Immature natural killer cell (primary cell): ENCODE measurements around the gene AUTS2. TPM values are rescaled to one million over a fixed set of nuclear protein-coding genes. Genes with fewer than 3 reads are reported as not detected.

Experiments
- DNase-seq, 3 donors: peaks; one replicate each; pipeline ENCODE4 v3.0.0; 2022; ENCODE audit warnings: mixed read lengths in 1 of 3
- H3K27ac Mint-ChIP-seq, 6 donors: one replicate each; pipeline ENCODE4 v1.8.0; 2020; ENCODE audit warnings: mixed read lengths in 6 of 6, mild to moderate bottlenecking in 5 of 6, inconsistent platforms in 4 of 6, moderate library complexity in 3 of 6
- H3K27me3 Mint-ChIP-seq, 3 donors: one replicate each; pipeline ENCODE4 v1.8.0; 2020 to 2021; ENCODE audit warnings: low read depth in 3 of 3, mild to moderate bottlenecking in 3 of 3, mixed read lengths in 3 of 3, moderate library complexity in 3 of 3, inconsistent platforms in 1 of 3
- H3K36me3 Mint-ChIP-seq, 3 donors: one replicate each; pipeline ENCODE4 v1.8.0; 2020; ENCODE audit warnings: mixed read lengths in 3 of 3, inconsistent platforms in 2 of 3, mild to moderate bottlenecking in 2 of 3
- H3K4me1 Mint-ChIP-seq, 2 donors: one replicate each; pipeline ENCODE4 v1.8.0; 2020; ENCODE audit warnings: inconsistent platforms in 2 of 2, mild to moderate bottlenecking in 2 of 2, mixed read lengths in 2 of 2, moderate library complexity in 1 of 2
- H3K4me3 Mint-ChIP-seq, 5 donors: one replicate each; pipeline ENCODE4 v1.8.0; 2020; ENCODE audit warnings: mild to moderate bottlenecking in 5 of 5, mixed read lengths in 5 of 5, inconsistent platforms in 3 of 5, moderate library complexity in 3 of 5
- H3K9me3 Mint-ChIP-seq, 6 donors: one replicate each; pipeline ENCODE4 v1.8.0; 2020; ENCODE audit warnings: mild to moderate bottlenecking in 6 of 6, mixed read lengths in 6 of 6, inconsistent platforms in 4 of 6, moderate library complexity in 3 of 6
- polyA plus RNA-seq, 3 donors: library from polyadenylated mRNA; unstranded; fragments of 300-500 nt; fragmentation: Illumina TruSeq; gene quantifications; one replicate each; pipeline ENCODE4 v1.2.3, GENCODE V29; 2021

AUTS2 gene
- polyA plus RNA-seq, 3 donors from 2014 or later = 1.9 to 17.6 (median 8.0) TPM

DNA sequence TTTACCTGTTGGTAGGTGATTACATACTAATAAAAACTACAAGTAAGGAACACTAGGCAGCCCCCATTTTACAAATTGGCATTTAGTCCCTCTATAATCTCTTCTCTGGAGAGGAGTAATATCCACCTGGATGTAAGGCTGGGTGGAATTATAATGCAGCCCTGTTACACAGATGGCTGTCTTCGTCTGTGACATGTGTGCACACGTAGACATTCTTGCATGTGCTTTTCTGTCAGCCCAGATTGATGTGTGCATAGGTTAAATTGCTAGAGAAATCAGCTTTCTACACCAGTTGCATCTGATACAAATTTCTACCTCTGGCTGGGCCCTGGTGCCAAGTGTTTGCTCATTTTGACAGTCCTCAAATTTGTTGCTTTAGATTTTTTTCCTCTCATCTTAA is 715.9 kb downstream of the AUTS2 start:
- no peak overlapping the region for H3K27ac Mint-ChIP-seq
- no peak for DNase-seq
- H3K27me3 Mint-ChIP-seq = peaks cover 0 to 7% (median 7%) of the 10 kb centered on the region in 3 donors
- peaks cover 0 to 6% (median 0%) of the 10 kb centered on the region in 3 donors for H3K36me3 Mint-ChIP-seq
- H3K4me3 Mint-ChIP-seq = no peak overlapping the region
- no peaks in the 10 kb centered on the region for H3K9me3 Mint-ChIP-seq
- H3K4me1 Mint-ChIP-seq = peaks cover 28 to 29% of the 10 kb centered on the region in 2 donors

- Mint-ChIP-seq H3K4me3 (no peak overlapping the region), H3K27ac (no peak overlapping the region), H3K9me3 (no peaks in the 10 kb centered on the region), H3K4me1 (peaks cover 16 to 19% of the 10 kb centered on the region in 2 donors), H3K36me3 (peaks cover 0 to 6% (median 0%) of the 10 kb centered on the region in 3 donors), H3K27me3 (peaks cover 0 to 10% (median 6%) of the 10 kb centered on the region in 3 donors)
- DNase-seq = no peak
Measured at GRCh38 chr7:70316745-70317144, 718.5 kb downstream of the AUTS2 start.

GRCh38 chr7:70317356-70317755 is 719.1 kb downstream of the AUTS2 start:
- DNase-seq = no peak
- H3K9me3 Mint-ChIP-seq = no peaks in the 10 kb centered on the region
- H3K4me3 Mint-ChIP-seq = no peak overlapping the region
- peaks cover 0 to 10% (median 6%) of the 10 kb centered on the region in 3 donors for H3K27me3 Mint-ChIP-seq
- no peak overlapping the region for H3K27ac Mint-ChIP-seq
- peaks cover 0 to 6% (median 0%) of the 10 kb centered on the region in 3 donors for H3K36me3 Mint-ChIP-seq
- peaks cover 10 to 13% of the 10 kb centered on the region in 2 donors for H3K4me1 Mint-ChIP-seq

DNA sequence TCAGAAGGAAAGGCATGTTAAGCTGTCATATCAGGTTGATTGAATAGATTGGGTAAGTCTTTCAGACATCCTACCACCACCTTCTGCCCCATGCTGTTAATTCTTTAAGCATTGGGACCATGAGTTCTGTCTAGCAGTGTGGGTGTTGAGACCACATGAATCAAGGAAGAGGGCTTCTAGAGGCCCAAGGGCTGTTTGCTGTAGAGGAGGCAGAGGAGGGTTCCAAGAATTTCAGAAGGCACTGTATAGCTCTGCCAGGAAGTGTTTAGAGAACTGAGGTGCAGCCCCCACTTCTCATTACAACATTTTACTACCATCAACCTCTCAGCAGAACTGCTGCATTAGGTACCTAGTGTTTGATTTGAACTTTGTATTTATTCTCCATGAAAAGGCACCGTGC is 720.2 kb downstream of the AUTS2 start:
- H3K9me3 Mint-ChIP-seq = peaks cover 0 to 2% (median 0%) of the 10 kb centered on the region in 6 donors
- peaks cover 0 to 5% of the 10 kb centered on the region in 2 donors for H3K4me1 Mint-ChIP-seq
- peaks cover 0 to 10% (median 6%) of the 10 kb centered on the region in 3 donors for H3K27me3 Mint-ChIP-seq
- DNase-seq = no peak
- peaks cover 0 to 6% (median 0%) of the 10 kb centered on the region in 3 donors for H3K36me3 Mint-ChIP-seq
- no peak overlapping the region for H3K4me3 Mint-ChIP-seq
- H3K27ac Mint-ChIP-seq = no peak overlapping the region

DNA sequence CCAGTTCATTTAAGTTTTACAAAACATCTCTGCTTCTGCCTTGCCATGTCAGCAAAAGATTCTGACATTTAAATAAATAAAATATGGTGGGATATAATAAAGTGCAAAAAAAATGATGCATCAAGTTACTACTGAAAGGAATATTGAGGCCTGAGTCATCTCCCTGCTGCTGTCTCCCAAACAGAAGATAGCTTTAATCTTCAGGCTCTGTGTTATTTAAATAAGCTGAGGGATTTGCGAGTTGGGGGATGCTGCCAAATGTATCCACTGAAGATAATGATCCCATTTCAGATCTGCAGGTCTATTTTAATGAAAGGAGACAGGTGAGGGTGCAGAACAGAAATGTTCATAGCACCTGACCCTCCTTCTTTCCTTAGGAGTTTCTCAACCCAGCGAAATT is 720.8 kb downstream of the AUTS2 start:
- Mint-ChIP-seq H3K27ac (no peak overlapping the region), H3K4me3 (no peak overlapping the region), H3K9me3 (peaks cover 0 to 2% (median 0%) of the 10 kb centered on the region in 6 donors), H3K27me3 (peaks cover 0 to 10% (median 6%) of the 10 kb centered on the region in 3 donors), H3K36me3 (peaks cover 0 to 6% (median 0%) of the 10 kb centered on the region in 3 donors), H3K4me1 (peaks cover 0 to 2% of the 10 kb centered on the region in 2 donors)
- DNase-seq = no peak

GRCh38 chr7:70321016-70321590 is 722.8 kb downstream of the AUTS2 start:
- no peak for DNase-seq
- Mint-ChIP-seq H3K4me1 (no peaks in the 10 kb centered on the region), H3K27ac (no peak overlapping the region), H3K36me3 (no peaks in the 10 kb centered on the region), H3K4me3 (no peak overlapping the region), H3K27me3 (peaks cover 0 to 7% (median 3%) of the 10 kb centered on the region in 3 donors), H3K9me3 (peaks cover 0 to 2% (median 0%) of the 10 kb centered on the region in 6 donors)

- Mint-ChIP-seq H3K36me3 (no peaks in the 10 kb centered on the region), H3K9me3 (peaks cover 0 to 2% (median 0%) of the 10 kb centered on the region in 6 donors), H3K27me3 (peaks cover 0 to 5% (median 3%) of the 10 kb centered on the region in 3 donors), H3K27ac (no peak overlapping the region), H3K4me1 (no peaks in the 10 kb centered on the region), H3K4me3 (no peak overlapping the region)
- DNase-seq = no peak
Measured at GRCh38 chr7:70322856-70323255, 724.6 kb downstream of the AUTS2 start.

DNA sequence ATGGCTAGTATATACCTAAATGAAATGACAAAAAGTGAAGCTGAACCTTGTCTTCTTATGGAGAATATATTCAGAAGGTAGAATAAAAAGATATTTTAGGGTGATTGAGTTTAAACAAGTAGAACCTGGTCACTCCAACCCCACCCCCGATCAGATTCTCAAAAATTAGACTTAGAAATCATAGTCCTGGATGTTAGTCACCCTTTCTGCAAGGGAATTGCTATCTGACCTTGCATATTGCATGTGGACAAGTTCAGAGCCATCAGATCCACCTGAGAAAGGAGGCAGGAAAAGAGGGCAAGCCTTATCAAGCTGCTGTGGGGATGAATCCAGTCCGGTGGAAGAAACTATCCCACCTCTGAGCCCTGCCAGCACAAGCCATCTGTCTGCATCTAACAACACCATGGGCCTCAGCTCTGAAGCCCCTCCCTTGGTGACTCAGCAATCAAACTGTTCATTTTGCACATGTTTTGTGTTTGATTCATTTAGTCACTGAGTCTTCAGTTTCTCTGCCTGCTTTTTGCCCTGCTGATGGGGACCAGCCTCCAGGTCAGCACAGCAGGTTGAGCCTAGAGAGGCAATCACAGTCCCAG is 727.3 kb downstream of the AUTS2 start:
- no peak for DNase-seq
- peaks cover 0 to 2% (median 0%) of the 10 kb centered on the region in 6 donors for H3K9me3 Mint-ChIP-seq
- no peak overlapping the region for H3K27ac Mint-ChIP-seq
- H3K27me3 Mint-ChIP-seq = no peaks in the 10 kb centered on the region
- H3K4me1 Mint-ChIP-seq = no peaks in the 10 kb centered on the region
- H3K4me3 Mint-ChIP-seq = no peak overlapping the region
- H3K36me3 Mint-ChIP-seq = peaks cover 0 to 5% (median 0%) of the 10 kb centered on the region in 3 donors

- H3K4me3 Mint-ChIP-seq = peak overlapping the region in 3 of 5 donors; percentile 58 to 77 (median 68)
Measured at GRCh38 chr7:70334295-70334694, 736.0 kb downstream of the AUTS2 start.

DNA sequence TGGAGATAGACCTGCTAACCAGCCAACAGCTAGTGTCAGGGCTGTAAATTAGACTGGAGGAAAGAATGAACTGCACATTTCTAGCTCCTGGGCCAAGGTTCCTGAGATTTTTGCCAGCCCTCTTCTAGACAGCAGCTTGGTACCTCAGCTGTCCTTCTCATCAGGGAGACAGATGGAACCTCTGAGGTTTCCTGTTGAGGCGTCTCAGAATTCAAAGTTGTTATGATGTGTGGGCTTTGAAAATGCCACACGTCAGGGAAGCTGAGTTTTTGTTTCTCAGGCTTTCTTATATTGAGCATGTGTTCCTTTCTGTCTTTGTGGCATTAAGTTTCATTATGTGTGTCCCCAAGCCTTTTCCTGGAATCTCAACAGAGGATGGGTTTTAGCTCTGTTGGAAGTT is 736.6 kb downstream of the AUTS2 start:
- peaks cover 36 to 44% of the 10 kb centered on the region in 2 donors for H3K4me1 Mint-ChIP-seq
- DNase-seq = peak; percentile 20 to 35 (median 25)
- H3K27ac Mint-ChIP-seq = peak overlapping the region; percentile 1 to 74 (median 52)
- peaks cover 0 to 4% (median 0%) of the 10 kb centered on the region in 6 donors for H3K9me3 Mint-ChIP-seq
- peak overlapping the region; percentile 58 to 77 (median 66) for H3K4me3 Mint-ChIP-seq
- H3K36me3 Mint-ChIP-seq = peaks cover 0 to 11% (median 4%) of the 10 kb centered on the region in 3 donors
- H3K27me3 Mint-ChIP-seq = peaks cover 0 to 8% (median 6%) of the 10 kb centered on the region in 3 donors

More at GRCh38 chr7:70334295-70334694, 736.0 kb downstream of the AUTS2 start:
- DNase-seq = no peak
- Mint-ChIP-seq H3K36me3 (peaks cover 0 to 11% (median 4%) of the 10 kb centered on the region in 3 donors), H3K27ac (no peak overlapping the region), H3K9me3 (peaks cover 0 to 4% (median 0%) of the 10 kb centered on the region in 6 donors), H3K27me3 (peaks cover 0 to 8% (median 6%) of the 10 kb centered on the region in 3 donors), H3K4me1 (peaks cover 36 to 44% of the 10 kb centered on the region in 2 donors)

DNA sequence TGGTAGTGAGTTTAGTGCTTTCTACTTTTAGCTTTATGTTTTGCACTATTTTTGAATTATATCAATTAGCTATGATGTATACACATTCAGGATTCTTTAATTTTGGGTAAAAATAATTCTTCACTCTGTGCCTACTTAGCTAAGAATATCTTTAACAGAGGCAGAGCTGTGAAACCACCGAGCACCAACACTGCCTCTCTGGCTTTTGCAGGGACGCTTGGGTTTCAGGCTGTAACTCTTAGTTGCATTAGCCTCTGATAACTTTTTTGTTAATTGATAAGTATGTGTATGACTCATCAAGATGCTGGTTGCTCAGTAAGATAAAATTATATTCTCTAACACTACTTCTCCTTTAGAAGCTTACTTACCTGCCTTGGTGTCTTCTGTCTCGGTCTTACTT is 738.3 kb downstream of the AUTS2 start:
- H3K4me3 Mint-ChIP-seq = peak overlapping the region; percentile 16 to 71 (median 52)
- peaks cover 0 to 6% (median 4%) of the 10 kb centered on the region in 3 donors for H3K36me3 Mint-ChIP-seq
- H3K9me3 Mint-ChIP-seq = peaks cover 0 to 4% (median 0%) of the 10 kb centered on the region in 6 donors
- peak in 2 of 3 donors; percentile 8 to 17 for DNase-seq
- peaks cover 0 to 6% (median 2%) of the 10 kb centered on the region in 3 donors for H3K27me3 Mint-ChIP-seq
- H3K27ac Mint-ChIP-seq = peak overlapping the region in 2 of 6 donors; percentile 1 to 14
- peaks cover 38 to 44% of the 10 kb centered on the region in 2 donors for H3K4me1 Mint-ChIP-seq

DNA sequence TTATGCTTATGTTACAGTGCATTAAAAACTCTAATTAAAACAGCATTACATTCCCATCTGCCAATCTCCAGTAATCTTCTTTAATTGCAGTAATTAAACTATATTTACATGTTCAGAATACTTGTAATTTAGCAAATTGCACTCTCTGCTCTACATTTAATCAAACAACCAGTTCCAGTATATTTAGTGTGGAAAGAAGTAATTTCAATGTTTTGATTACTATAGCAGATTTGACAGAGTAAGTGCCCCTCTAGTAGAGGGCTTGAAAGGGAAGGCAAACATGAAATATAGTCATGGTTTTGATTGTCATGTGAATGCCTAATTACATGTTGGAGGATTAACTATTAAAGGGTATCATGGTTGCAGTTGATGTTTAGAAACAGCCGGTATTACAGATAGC is 739.7 kb downstream of the AUTS2 start:
- Mint-ChIP-seq H3K9me3 (peaks cover 0 to 1% (median 0%) of the 10 kb centered on the region in 6 donors), H3K27me3 (peaks cover 2 to 4% (median 2%) of the 10 kb centered on the region in 3 donors), H3K4me1 (peaks cover 38 to 44% of the 10 kb centered on the region in 2 donors), H3K27ac (no peak overlapping the region), H3K4me3 (no peak overlapping the region), H3K36me3 (peaks cover 0 to 1% (median under 1%) of the 10 kb centered on the region in 3 donors)
- DNase-seq = no peak

DNA sequence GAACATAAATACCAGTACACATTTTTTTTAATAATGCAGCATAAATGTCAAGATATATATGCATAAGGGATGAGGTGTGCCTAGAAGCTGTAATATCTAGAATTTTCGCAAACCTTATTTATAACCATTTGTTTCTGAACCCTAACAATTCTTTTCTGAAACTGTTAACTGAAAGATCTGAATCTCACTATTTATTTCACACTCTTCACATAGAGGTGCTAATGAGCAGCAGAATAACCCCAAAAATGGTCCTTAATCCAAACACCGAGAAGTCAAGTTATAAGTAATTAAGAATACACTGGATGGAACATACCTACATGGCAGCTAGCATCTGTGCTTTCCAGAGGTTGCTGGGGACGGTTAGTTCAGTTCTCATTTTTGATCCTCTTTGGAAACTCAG is 742.0 kb downstream of the AUTS2 start:
- H3K36me3 Mint-ChIP-seq = peaks cover 0 to 3% (median 0%) of the 10 kb centered on the region in 3 donors
- no peaks in the 10 kb centered on the region for H3K9me3 Mint-ChIP-seq
- peaks cover 4 to 6% (median 6%) of the 10 kb centered on the region in 3 donors for H3K27me3 Mint-ChIP-seq
- no peak overlapping the region for H3K4me3 Mint-ChIP-seq
- peaks cover 25 to 30% of the 10 kb centered on the region in 2 donors for H3K4me1 Mint-ChIP-seq
- no peak for DNase-seq
- H3K27ac Mint-ChIP-seq = no peak overlapping the region

GRCh38 chr7:70341446-70341845 is 743.2 kb downstream of the AUTS2 start:
- no peak for DNase-seq
- Mint-ChIP-seq H3K4me1 (peaks cover 13 to 18% of the 10 kb centered on the region in 2 donors), H3K27ac (no peak overlapping the region), H3K4me3 (no peak overlapping the region), H3K27me3 (peaks cover 2 to 8% (median 6%) of the 10 kb centered on the region in 3 donors), H3K36me3 (peaks cover 0 to 3% (median 0%) of the 10 kb centered on the region in 3 donors), H3K9me3 (no peaks in the 10 kb centered on the region)
